ENCODE data around the gene GMDS. TPM values are rescaled to one million over a fixed set of nuclear protein-coding genes. Genes with fewer than 3 reads are reported as not detected.

Gene GMDS
- total RNA-seq, 4 donors from 2014 or later = 3.4 to 7.2 (median 4.6) TPM

DNA sequence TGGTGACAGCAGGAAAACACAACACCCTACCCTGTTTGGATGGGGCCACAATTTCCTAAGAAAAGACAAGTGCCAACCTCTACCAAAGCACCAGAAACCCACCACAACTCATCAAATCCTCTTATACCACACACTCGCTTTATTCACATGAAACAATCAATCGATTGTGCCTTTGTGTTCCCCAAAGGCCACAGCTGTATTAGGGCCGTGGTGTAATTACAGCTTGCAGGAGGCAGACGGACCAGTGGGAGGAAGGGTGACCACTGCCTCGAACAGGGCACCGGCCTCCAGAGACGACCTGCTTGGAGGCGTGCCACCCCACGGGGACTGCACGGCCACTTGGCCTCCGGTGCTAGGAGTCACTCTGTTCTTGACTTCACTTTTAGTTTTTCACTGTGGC is 371.6 kb downstream of the GMDS start:
- no peak for TF ChIP-seq POLR2A (IDR thresholded peaks at IDR 0.05)
- TF ChIP-seq, protein P1, sequence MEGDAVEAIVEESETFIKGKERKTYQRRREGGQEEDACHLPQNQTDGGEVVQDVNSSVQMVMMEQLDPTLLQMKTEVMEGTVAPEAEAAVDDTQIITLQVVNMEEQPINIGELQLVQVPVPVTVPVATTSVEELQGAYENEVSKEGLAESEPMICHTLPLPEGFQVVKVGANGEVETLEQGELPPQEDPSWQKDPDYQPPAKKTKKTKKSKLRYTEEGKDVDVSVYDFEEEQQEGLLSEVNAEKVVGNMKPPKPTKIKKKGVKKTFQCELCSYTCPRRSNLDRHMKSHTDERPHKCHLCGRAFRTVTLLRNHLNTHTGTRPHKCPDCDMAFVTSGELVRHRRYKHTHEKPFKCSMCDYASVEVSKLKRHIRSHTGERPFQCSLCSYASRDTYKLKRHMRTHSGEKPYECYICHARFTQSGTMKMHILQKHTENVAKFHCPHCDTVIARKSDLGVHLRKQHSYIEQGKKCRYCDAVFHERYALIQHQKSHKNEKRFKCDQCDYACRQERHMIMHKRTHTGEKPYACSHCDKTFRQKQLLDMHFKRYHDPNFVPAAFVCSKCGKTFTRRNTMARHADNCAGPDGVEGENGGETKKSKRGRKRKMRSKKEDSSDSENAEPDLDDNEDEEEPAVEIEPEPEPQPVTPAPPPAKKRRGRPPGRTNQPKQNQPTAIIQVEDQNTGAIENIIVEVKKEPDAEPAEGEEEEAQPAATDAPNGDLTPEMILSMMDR (IDR thresholded peaks at IDR 0.05 in 4 of 5, conservative IDR thresholded peaks at IDR 0.05 in 1 of 5) = no peak
- intact Hi-C loops (cut with DNase I; ENCODE audit: low total_unique reads) (no loop called here), in situ Hi-C loops (cut with MboI; ENCODE audit: low sequenced_read_pairs in 4 of 4) (no loop called here)
- no peaks in the 10 kb centered on the region for H3K4me1 ChIP-seq
- no peak overlapping the region for H3K27ac ChIP-seq
- H3K27me3 ChIP-seq = no peaks in the 10 kb centered on the region
- H3K9me3 ChIP-seq = no peaks in the 10 kb centered on the region
- H3K4me3 ChIP-seq = no peak overlapping the region
- no peak for ATAC-seq
- H3K36me3 ChIP-seq = no peaks in the 10 kb centered on the region
- DNase-seq = no peak

DNA sequence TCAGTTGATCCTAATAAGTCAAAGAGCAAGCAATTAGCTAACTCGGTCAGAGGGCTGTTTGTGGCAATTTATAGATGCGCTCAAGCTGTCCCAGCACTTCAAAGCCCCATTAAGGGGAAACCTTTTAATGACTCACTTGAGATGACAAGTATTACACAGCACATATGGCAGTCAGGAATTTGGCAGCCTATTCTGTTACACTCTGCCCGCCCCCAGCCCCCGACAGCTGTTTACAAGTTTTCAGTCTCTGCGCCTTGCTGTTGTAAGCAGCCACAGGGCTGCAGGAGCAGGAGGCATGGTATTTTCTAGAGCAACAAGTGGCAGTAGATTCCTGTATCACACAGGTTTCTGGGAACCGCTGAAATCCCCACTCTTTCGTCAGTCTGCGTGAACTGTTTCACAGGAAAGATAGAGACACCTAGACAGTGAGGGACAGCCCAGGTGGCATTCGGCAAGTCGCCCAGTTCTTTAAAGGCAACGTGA is 372.7 kb downstream of the GMDS start:
- Histone ChIP-seq H3K4me1 (no peaks in the 10 kb centered on the region), H3K36me3 (no peaks in the 10 kb centered on the region), H3K4me3 (no peak overlapping the region), H3K27ac (no peak overlapping the region), H3K27me3 (no peaks in the 10 kb centered on the region), H3K9me3 (no peaks in the 10 kb centered on the region)
- ATAC-seq (no peak), DNase-seq (no peak)
- intact Hi-C loops (cut with DNase I; ENCODE audit: low total_unique reads) (no loop called here), in situ Hi-C loops (cut with MboI; ENCODE audit: low sequenced_read_pairs in 4 of 4) (no loop called here)
- TF ChIP-seq, protein P1 (IDR thresholded peaks at IDR 0.05 in 4 of 5, conservative IDR thresholded peaks at IDR 0.05 in 1 of 5) = no peak
- TF ChIP-seq POLR2A (IDR thresholded peaks at IDR 0.05) = no peak

DNA sequence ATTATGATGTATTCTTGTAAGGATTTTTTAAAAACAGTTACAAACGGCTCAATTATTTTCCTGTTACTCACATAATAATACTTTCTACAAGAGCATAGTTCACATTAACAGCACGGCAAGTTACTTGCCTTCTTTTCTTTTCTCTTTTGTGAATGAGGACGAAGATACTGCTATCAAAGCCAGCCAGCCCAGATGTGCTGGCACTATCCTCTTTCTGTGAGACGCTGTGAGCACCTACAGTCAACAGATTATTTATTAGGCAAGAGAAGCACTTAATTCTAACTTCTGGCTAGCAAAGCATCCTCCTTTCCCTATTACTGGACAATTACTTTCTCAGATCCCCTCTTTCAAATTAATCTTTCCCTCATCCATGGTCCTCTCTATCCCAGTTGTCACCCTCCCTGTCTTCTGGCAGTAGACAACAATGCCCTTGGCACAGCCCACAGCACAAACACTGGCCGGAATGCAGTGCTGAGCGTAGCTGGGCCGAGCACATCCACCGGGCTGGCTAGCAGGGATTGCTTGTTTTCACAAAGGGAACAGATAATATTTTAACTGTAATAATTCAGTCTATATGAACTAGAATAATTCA is 373.6 kb downstream of the GMDS start:
- H3K9me3 ChIP-seq = no peaks in the 10 kb centered on the region
- TF ChIP-seq POLR2A (IDR thresholded peaks at IDR 0.05) = no peak
- TF ChIP-seq, protein P1 (IDR thresholded peaks at IDR 0.05 in 4 of 5, conservative IDR thresholded peaks at IDR 0.05 in 1 of 5) = no peak
- H3K4me3 ChIP-seq = no peak overlapping the region
- H3K27me3 ChIP-seq = no peaks in the 10 kb centered on the region
- in situ Hi-C loops (cut with MboI; ENCODE audit: low sequenced_read_pairs in 4 of 4) (no loop called here), intact Hi-C loops (cut with DNase I; ENCODE audit: low total_unique reads) (no loop called here)
- no peaks in the 10 kb centered on the region for H3K36me3 ChIP-seq
- H3K27ac ChIP-seq = no peak overlapping the region
- no peak for ATAC-seq
- DNase-seq = no peak
- H3K4me1 ChIP-seq = no peaks in the 10 kb centered on the region

DNA sequence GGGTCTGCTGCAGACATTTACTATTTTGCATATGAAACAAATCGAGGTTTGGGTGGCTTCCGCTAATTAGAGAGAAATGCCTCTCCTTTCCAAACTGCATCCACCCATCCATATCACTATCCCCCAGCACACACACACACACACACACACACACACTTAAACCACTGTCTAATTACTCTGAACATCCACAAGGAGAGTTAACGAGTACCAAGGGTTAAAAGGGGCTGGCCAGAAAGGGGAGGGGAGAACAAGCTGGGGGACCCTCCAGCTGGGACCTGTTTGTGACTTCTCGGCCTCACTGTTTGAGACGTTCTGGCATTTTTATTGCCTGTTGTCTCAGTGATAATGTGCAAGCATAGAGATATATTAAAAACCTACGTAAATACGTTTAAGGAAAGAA is 374.5 kb downstream of the GMDS start:
- no peaks in the 10 kb centered on the region for H3K36me3 ChIP-seq
- no peak overlapping the region for H3K4me3 ChIP-seq
- H3K27me3 ChIP-seq = no peaks in the 10 kb centered on the region
- DNase-seq = no peak
- no peak for TF ChIP-seq POLR2A (IDR thresholded peaks at IDR 0.05)
- TF ChIP-seq, protein P1 (IDR thresholded peaks at IDR 0.05 in 4 of 5, conservative IDR thresholded peaks at IDR 0.05 in 1 of 5) = no peak
- no peaks in the 10 kb centered on the region for H3K4me1 ChIP-seq
- H3K27ac ChIP-seq = no peak overlapping the region
- in situ Hi-C loops (cut with MboI; ENCODE audit: low sequenced_read_pairs in 4 of 4) (no loop called here), intact Hi-C loops (cut with DNase I; ENCODE audit: low total_unique reads) (no loop called here)
- no peak for ATAC-seq
- no peaks in the 10 kb centered on the region for H3K9me3 ChIP-seq

DNA sequence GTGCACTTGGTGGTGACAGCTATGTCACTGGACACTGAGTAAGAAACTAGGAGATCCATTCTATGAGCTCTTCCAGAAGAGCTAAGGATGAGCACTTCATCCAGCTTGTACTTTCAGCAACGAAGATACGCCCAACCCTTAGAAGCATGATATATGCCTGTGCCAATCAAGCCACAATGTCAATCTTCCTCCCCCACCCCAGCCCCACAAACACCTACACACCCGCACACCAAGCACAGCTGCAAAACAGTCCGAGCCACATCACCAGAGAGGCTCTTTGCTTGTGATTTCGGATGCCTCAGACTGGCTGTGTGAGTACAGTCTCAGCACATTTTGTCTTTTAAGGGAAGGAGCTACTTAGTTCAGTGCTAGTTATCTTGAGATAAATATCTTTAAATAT is 375.2 kb downstream of the GMDS start:
- no peak overlapping the region for H3K4me3 ChIP-seq
- intact Hi-C loops (cut with DNase I; ENCODE audit: low total_unique reads) (no loop called here), in situ Hi-C loops (cut with MboI; ENCODE audit: low sequenced_read_pairs in 4 of 4) (no loop called here)
- no peak for ATAC-seq
- H3K27ac ChIP-seq = no peak overlapping the region
- no peaks in the 10 kb centered on the region for H3K36me3 ChIP-seq
- no peaks in the 10 kb centered on the region for H3K4me1 ChIP-seq
- H3K27me3 ChIP-seq = no peaks in the 10 kb centered on the region
- no peak for TF ChIP-seq POLR2A (IDR thresholded peaks at IDR 0.05)
- TF ChIP-seq, protein P1 (IDR thresholded peaks at IDR 0.05 in 4 of 5, conservative IDR thresholded peaks at IDR 0.05 in 1 of 5) = no peak
- no peak for DNase-seq
- no peaks in the 10 kb centered on the region for H3K9me3 ChIP-seq

All from gastrocnemius medialis (tissue), 4 donors.